ENCODE measurements around the gene PRKACG. TPM values are rescaled to one million over a fixed set of nuclear protein-coding genes. Genes with fewer than 3 reads are reported as not detected.

The PRKACG gene
- not detected in 2 replicates for total RNA-seq

DNA sequence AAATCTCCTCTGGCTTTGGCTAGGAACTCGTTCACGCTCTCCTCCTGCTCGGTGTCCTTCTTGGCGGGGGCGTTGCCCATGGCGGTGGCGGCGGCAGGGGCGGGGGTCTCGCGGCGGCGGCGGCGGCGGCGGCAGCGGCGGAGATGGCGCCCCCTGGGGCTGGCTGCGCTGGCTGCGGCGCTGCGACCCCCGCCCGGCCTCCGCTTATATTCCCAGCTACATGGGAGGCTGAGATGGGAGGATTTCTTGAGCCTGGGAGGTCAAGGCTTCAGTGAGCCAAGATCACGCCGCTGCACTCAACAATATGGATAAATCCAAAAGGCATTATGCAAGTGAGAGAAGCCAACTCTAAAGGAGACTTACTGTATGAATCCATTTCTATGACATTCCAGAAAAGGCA is at the start of gene PRKACG:
PRKACG (minus strand) TSS at position 101 of the 400 bp plus-strand sequence; CDS start at position 80, 21 bp downstream.

DNA sequence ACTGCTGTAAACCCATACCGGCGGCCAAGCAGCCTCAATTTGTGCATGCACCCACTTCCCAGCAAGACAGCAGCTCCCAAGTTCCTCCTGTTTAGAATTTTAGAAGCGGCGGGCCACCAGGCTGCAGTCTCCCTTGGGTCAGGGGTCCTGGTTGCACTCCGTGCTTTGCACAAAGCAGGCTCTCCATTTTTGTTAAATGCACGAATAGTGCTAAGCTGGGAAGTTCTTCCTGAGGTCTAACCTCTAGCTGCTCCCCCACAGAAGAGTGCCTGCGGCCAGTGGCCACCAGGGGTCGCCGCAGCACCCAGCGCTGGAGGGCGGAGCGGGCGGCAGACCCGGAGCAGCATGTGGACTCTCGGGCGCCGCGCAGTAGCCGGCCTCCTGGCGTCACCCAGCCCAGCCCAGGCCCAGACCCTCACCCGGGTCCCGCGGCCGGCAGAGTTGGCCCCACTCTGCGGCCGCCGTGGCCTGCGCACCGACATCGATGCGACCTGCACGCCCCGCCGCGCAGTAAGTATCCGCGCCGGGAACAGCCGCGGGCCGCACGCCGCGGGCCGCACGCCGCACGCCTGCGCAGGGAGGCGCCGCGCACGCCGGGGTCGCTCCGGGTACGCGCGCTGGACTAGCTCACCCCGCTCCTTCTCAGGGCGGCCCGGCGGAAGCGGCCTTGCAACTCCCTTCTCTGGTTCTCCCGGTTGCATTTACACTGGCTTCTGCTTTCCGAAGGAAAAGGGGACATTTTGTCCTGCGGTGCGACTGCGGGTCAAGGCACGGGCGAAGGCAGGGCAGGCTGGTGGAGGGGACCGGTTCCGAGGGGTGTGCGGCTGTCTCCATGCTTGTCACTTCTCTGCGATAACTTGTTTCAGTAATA is 21.8 kb upstream of the PRKACG start, which contains the start of gene FXN:
FXN (plus strand) TSS at position 315 of the 871 bp plus-strand sequence; CDS start at position 346, 31 bp downstream.

Other genes with a start within 250 kb of the PRKACG start
- gene FXN, start 21.6 kb upstream of the PRKACG start, total RNA-seq, result 1.00 and 1.9 TPM in 2 replicates
- 29.6 and 41.8 TPM in 2 replicates for gene TJP2, start 160.2 kb upstream of the PRKACG start, total RNA-seq